Suppressor macrophage treated with lipopolysaccharide for 4 hours (primary cell): ENCODE measurements around the gene PSMB3.
"Not testable (repeated sequence)": the region's sequence is repeated elsewhere in the genome, so short reads cannot be mapped to it uniquely, and the experiment has no call there.

Experiments
- DNase-seq: peaks from one replicate; pipeline ENCODE4 v3.0.0-alpha.2; 2020

PSMB3 gene

GRCh38 chr17:38750044-38750311, 2.6 kb upstream of the PSMB3 start:
- DNase-seq: no peak

- no peak for DNase-seq
Measured at GRCh38 chr17:38750312-38751121, 2.0 kb upstream of the PSMB3 start.

- no peak for DNase-seq
Measured at GRCh38 chr17:38751144-38751807, 1.3 kb upstream of the PSMB3 start.

GRCh38 chr17:38751808-38752307, 683 bp upstream of the PSMB3 start:
- DNase-seq: peak; percentile 87

GRCh38 chr17:38753071-38753506, 548 bp downstream of the PSMB3 start:
- no peak for DNase-seq

GRCh38 chr17:38761612-38762011, 9.1 kb downstream of the PSMB3 start:
- no peak for DNase-seq

- no peak for DNase-seq
Measured at GRCh38 chr17:38762231-38762630, 9.7 kb downstream of the PSMB3 start.

- DNase-seq: no peak
Measured at GRCh38 chr17:38766341-38766740, 13.8 kb downstream of the PSMB3 start.

- no peak for DNase-seq
Measured at GRCh38 chr17:38768417-38768816, 15.9 kb downstream of the PSMB3 start.

- no peak for DNase-seq
Measured at GRCh38 chr17:38773258-38773657, 20.7 kb downstream of the PSMB3 start.

GRCh38 chr17:38777641-38778250, 25.2 kb downstream of the PSMB3 start:
- no peak for DNase-seq

- DNase-seq: no peak
Measured at GRCh38 chr17:38779965-38780752, 27.6 kb downstream of the PSMB3 start.

GRCh38 chr17:38783227-38783626, 30.7 kb downstream of the PSMB3 start:
- DNase-seq: no peak

GRCh38 chr17:38786372-38786771, 33.8 kb downstream of the PSMB3 start:
- no peak for DNase-seq

- DNase-seq: not testable (repeated sequence)
Measured at GRCh38 chr17:38787999-38788398, 35.5 kb downstream of the PSMB3 start.

- DNase-seq: no peak
Measured at GRCh38 chr17:38789185-38789584, 36.6 kb downstream of the PSMB3 start.

GRCh38 chr17:38790148-38790707, 37.7 kb downstream of the PSMB3 start:
- not testable (repeated sequence) for DNase-seq

- DNase-seq: no peak
Measured at GRCh38 chr17:38791162-38791561, 38.6 kb downstream of the PSMB3 start.

- DNase-seq: no peak
Measured at GRCh38 chr17:38794221-38794620, 41.7 kb downstream of the PSMB3 start.

- DNase-seq: no peak
Measured at GRCh38 chr17:38796451-38797157, 44.1 kb downstream of the PSMB3 start.

GRCh38 chr17:38797158-38797490, 44.6 kb downstream of the PSMB3 start:
- DNase-seq: peak; percentile 27

- no peak for DNase-seq
Measured at GRCh38 chr17:38797828-38798227, 45.3 kb downstream of the PSMB3 start.
